Testis (tissue), 3 donors: ENCODE data around the gene FAM20C. TPM values are rescaled to one million over a fixed set of nuclear protein-coding genes. Genes with fewer than 3 reads are reported as not detected.

ENCODE experiments used
- DNase-seq: peaks from one replicate; pipeline ENCODE4 v3.0.0-alpha.2; 2019
- H3K27ac ChIP-seq, 2 donors: fragments of 200-600 bp; sonication (generic); one replicate each; pipeline ENCODE4 v1.5.1; 2019
- H3K27me3 ChIP-seq: fragments of 200-600 bp; sonication (generic); one replicate; pipeline ENCODE4 v1.5.1; 2019
- H3K36me3 ChIP-seq: fragments of 200-600 bp; sonication (generic); one replicate; pipeline ENCODE4 v1.5.1; 2017; ENCODE audit warnings: low read depth; ENCODE audit errors: missing control alignments
- H3K4me1 ChIP-seq: fragments of 200-600 bp; sonication (generic); one replicate; pipeline ENCODE4 v1.5.1; 2019
- H3K4me3 ChIP-seq, 2 donors: fragments of 200-600 bp; sonication (generic); one replicate each; pipeline ENCODE4 v1.5.1; 2017 to 2019
- H3K9me3 ChIP-seq: fragments of 200-600 bp; sonication (generic); one replicate; pipeline ENCODE4 v1.5.1; 2017
- POLR2A ChIP-seq: fragments of 450-650 bp; IDR thresholded peaks from one replicate; pipeline ENCODE4 v1.6.1; 2017; ENCODE audit warnings: antibody characterized with exemption, mild to moderate bottlenecking, moderate library complexity
- whole genome bisulfite sequencing, 2 donors: methylation state at CpG; one replicate each; pipeline ENCODE4 v1.1.5; 2018; 5-methylcytosine and 5-hydroxymethylcytosine counted together
- intact Hi-C: fragments of 100-400 bp; cut with DNase I; formaldehyde crosslinking; loops from one replicate; pipeline ENCODE4 v1.15.1; 2023; ENCODE audit warnings: low total_unique reads
- polyA plus RNA-seq: library from polyadenylated mRNA; stranded (reverse); fragments of 350-450 nt; fragmentation: Illumina TruSeq; extraction: RNeasy Lipid Tissue Mini Kit (QIAGEN cat#74804); gene quantifications from one replicate; pipeline ENCODE4 v1.2.3, GENCODE V29; 2014; ENCODE audit warnings: low read depth, low replicate concordance; ENCODE audit not compliant: insufficient read depth
- total RNA-seq, 2 donors: library from RNA; depleted of rRNA; stranded (reverse); fragments of >200 nt; gene quantifications; one replicate each; pipeline ENCODE4 v1.2.3, GENCODE V29; 2016
- TF ChIP-seq, protein P1 (sequence below), 3 experiments: fragments of 450-650 bp in 2 of 3; fragments of 200-600 bp in 1 of 3; sonication (generic) in 1 of 3; IDR thresholded peaks; one replicate each; pipeline ENCODE4 v1.5.1; 2016 to 2019; ENCODE audit warnings: antibody characterized with exemption in 3 of 3, mild to moderate bottlenecking in 2 of 3, moderate library complexity in 1 of 3

FAM20C gene
- total and polyA plus RNA-seq, 3 donors from 2014 or later = 14.0 to 36.7 (median 34.0) TPM

DNA sequence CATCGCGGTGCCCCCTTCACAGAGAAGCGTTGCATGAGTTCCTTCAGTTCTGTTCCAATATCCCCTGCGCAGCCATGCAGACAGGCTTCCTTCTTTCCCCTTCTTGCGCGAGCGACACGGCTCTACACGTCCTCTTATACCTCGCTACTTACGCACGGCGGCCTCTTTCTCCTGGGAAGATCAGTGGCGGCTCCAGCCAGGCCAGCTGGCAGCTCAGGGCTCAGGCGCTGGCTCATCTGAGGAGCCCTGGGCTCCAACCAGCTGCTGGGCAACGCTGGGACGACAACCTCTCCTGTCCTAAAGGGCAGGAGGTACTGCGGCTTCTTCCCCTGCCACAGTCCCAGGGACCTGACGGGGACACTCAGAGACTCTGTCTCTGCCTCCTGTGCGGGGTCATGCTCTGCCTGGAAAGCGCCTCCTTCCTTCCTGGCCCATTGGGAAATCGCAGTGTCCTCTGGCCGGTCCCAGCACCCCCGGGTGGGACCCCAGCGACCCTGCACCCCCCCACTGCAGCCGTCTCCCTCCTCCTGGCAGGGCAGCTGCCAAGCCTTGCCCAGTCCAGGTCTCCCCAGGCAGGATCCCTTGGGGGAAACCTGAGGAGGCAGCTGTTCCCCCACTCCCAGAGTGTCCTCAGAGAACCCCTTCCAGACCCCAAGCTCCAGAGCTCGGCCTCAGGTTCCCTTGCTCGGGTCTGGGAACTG, 5.0 kb upstream of the FAM20C start:
- Histone ChIP-seq H3K9me3 (no peaks in the 10 kb centered on the region), H3K4me3 (no peak overlapping the region), H3K4me1 (peaks cover 20% of the 10 kb centered on the region), H3K27me3 (no peaks in the 10 kb centered on the region), H3K27ac (no peak overlapping the region), H3K36me3 (no peaks in the 10 kb centered on the region)
- 91 to 96% methylated on average over 24 to 28 of the region's 28 CpGs for WGBS, 2 donors
- TF ChIP-seq POLR2A = no peak
- TF ChIP-seq, protein P1, sequence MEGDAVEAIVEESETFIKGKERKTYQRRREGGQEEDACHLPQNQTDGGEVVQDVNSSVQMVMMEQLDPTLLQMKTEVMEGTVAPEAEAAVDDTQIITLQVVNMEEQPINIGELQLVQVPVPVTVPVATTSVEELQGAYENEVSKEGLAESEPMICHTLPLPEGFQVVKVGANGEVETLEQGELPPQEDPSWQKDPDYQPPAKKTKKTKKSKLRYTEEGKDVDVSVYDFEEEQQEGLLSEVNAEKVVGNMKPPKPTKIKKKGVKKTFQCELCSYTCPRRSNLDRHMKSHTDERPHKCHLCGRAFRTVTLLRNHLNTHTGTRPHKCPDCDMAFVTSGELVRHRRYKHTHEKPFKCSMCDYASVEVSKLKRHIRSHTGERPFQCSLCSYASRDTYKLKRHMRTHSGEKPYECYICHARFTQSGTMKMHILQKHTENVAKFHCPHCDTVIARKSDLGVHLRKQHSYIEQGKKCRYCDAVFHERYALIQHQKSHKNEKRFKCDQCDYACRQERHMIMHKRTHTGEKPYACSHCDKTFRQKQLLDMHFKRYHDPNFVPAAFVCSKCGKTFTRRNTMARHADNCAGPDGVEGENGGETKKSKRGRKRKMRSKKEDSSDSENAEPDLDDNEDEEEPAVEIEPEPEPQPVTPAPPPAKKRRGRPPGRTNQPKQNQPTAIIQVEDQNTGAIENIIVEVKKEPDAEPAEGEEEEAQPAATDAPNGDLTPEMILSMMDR (IDR thresholded peaks at IDR 0.05) = no peak
- no peak for DNase-seq
- intact Hi-C loops = no loop called here

DNA sequence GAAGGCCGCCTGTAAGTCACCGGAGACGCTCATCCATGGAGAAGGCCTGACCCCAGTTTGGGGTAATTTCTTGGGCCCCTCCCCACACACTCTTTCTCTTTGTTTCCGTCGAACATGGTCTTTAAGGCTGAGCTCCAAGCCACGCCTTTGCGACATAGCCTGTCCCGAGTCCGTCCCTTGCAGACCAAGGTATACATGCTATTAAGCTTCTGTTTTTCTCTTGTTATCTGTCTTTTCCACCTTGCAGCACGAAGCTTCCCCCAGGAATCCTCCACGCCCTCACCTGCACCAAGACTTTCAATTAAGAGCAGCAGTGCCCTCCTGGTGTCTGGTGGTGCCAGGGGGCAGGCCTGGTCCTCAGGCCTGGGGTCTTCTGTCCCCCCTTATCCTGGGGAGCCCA, 4.2 kb upstream of the FAM20C start:
- WGBS, 2 donors = 92 to 93% methylated on average over 11 of the region's 11 CpGs
- H3K4me3 ChIP-seq = no peak overlapping the region
- H3K36me3 ChIP-seq = no peaks in the 10 kb centered on the region
- peaks cover 20% of the 10 kb centered on the region for H3K4me1 ChIP-seq
- intact Hi-C loops = no loop called here
- TF ChIP-seq, protein P1 (IDR thresholded peaks at IDR 0.05) = no peak
- TF ChIP-seq POLR2A = no peak
- H3K27me3 ChIP-seq = no peaks in the 10 kb centered on the region
- DNase-seq = no peak
- no peak overlapping the region for H3K27ac ChIP-seq
- H3K9me3 ChIP-seq = no peaks in the 10 kb centered on the region

DNA sequence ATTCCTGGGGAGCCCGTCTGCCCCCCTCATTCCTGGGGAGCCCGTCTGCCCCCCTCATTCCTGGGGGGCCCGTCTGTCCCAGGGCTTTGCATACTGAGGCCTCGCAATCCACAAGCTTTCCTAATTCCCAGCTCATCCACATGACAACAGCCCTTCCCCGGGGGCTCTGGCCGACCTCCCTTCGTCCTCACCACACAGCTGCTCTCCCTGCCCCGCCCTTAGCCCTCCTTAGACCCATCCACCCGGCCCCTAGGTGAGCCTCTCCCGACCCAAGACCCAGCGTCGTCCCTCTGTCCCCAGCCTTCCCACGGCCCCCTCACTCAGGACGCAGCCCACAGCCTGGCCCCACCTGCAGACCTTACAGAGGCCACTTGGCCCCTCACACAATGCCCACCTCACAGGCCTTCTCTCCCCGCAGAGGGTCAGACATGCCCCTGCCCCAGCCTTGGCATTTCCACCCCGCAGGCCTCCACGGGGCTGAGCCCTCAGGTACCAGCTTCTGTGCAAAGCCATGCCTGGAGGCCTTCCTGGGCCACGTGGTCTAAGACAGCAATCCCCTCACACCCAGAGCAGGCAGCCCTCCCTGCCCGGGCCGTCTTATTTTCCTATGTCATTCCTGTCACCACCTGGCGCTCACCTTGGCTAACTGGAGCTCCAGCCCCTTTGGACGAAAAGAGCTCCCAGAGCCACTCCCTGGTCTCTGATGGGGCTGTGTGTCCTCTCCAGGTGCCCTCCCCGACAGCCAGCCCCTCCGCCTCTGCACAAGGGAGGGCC, 3.5 kb upstream of the FAM20C start:
- Histone ChIP-seq H3K27ac (no peak overlapping the region), H3K36me3 (no peaks in the 10 kb centered on the region), H3K9me3 (no peaks in the 10 kb centered on the region), H3K27me3 (no peaks in the 10 kb centered on the region), H3K4me3 (no peak overlapping the region), H3K4me1 (peaks cover 19% of the 10 kb centered on the region)
- intact Hi-C loops = no loop called here
- DNase-seq = no peak
- WGBS, 2 donors = 85 to 86% methylated on average over 24 of the region's 24 CpGs
- no peak for TF ChIP-seq POLR2A
- TF ChIP-seq, protein P1 (IDR thresholded peaks at IDR 0.05) = no peak

DNA sequence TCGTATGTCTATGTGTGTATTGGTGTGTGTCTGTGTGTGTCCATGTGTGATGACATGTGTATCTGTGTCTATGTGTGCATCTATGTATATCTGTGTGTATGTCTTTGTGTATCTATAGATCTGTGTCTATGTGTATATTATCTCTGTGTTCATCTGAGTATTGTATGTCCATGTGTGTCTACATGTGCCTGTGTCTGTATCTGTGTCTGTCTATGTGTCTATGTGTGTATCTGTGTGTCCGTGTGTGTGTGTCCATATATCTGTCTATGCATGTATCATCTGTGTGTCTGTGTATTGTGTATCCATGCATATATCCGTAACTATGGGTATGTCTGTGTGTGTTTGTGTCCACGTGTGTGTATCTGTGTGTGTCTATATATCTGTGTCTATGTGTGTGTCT, 2.7 kb upstream of the FAM20C start:
- Histone ChIP-seq H3K36me3 (no peaks in the 10 kb centered on the region), H3K9me3 (no peaks in the 10 kb centered on the region), H3K4me3 (no peak overlapping the region), H3K27me3 (no peaks in the 10 kb centered on the region), H3K27ac (no peak overlapping the region), H3K4me1 (peaks cover 16% of the 10 kb centered on the region)
- WGBS, 2 donors = 72 to 95% methylated on average over 4 of the region's 4 CpGs
- TF ChIP-seq, protein P1 (IDR thresholded peaks at IDR 0.05) = no peak
- no peak for TF ChIP-seq POLR2A
- no peak for DNase-seq
- intact Hi-C loops = no loop called here
